GM12891 (cell line): Measurements from ENCODE around the gene EPB41L4A.

ENCODE experiments used
- DNase-seq: peaks from one replicate; pipeline ENCODE4 v3.0.0; 2011; ENCODE audit warnings: low spot score; ENCODE audit not compliant: insufficient read length
- FAIRE-seq: peaks from 2 replicates; lab custom pipeline; 2011; peaks lifted over from hg19 to GRCh38; lab: Jason Lieb, UNC
- PAX5 ChIP-seq: IDR thresholded peaks from 2 replicates; pipeline ENCODE4 v1.6.1; 2011; ENCODE audit warnings: low read length, moderate library complexity, mild to moderate bottlenecking; ENCODE audit not compliant: insufficient read depth, severe bottlenecking
- POLR2A ChIP-seq: IDR thresholded peaks from 2 replicates; pipeline ENCODE4 v1.6.1; 2011; ENCODE audit warnings: low read depth, low read length, control low read depth
- POLR2AphosphoS5 ChIP-seq: IDR thresholded peaks from 2 replicates; pipeline ENCODE4 v1.6.1; 2011; ENCODE audit warnings: low read depth, low read length, control low read depth
- POU2F2 ChIP-seq: IDR thresholded peaks from 2 replicates; pipeline ENCODE4 v1.6.1; 2011; ENCODE audit warnings: low read depth, mild to moderate bottlenecking, control low read depth, low read length, moderate library complexity
- SPI1 ChIP-seq: IDR thresholded peaks from 2 replicates; pipeline ENCODE4 v1.6.1; 2011; ENCODE audit warnings: low read depth, low read length, control low read depth
- TAF1 ChIP-seq: IDR thresholded peaks from 2 replicates; pipeline ENCODE4 v1.6.1; 2011; ENCODE audit warnings: low read depth, low read length, control low read depth

Gene EPB41L4A

GRCh38 chr5:112250551-112250950, 168.5 kb downstream of the EPB41L4A start:
- FAIRE-seq (no peak), DNase-seq (no peak)
- TF ChIP-seq SPI1, result no peak
- no peak for TF ChIP-seq POLR2AphosphoS5
- TF ChIP-seq POLR2A, result no peak
- no peak for TF ChIP-seq POU2F2
- no peak for TF ChIP-seq TAF1
- TF ChIP-seq PAX5, result no peak

DNA sequence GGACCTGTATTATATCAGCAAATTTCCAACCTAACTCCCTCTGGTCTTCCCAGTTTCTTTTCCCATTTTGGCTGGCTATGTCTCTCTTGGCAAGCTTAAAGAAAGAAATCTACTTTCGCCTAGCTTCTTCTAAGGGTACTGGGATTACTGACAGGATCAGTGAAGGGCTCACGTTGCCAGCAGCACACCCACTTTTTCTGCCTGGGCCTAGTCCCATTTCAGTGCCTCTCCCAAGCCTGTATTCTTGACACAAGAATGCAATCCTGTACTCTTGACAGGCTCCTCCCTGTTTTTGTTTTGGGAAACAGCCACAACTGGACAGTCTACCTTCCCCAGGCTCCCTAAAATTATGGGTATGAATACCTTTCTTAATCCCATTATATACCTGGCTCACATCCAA, 170.5 kb downstream of the EPB41L4A start:
- TF ChIP-seq POU2F2, result no peak
- TF ChIP-seq SPI1, result no peak
- TF ChIP-seq PAX5, result no peak
- no peak for TF ChIP-seq POLR2A
- TF ChIP-seq POLR2AphosphoS5, result no peak
- TF ChIP-seq TAF1, result no peak
- no peak for FAIRE-seq

GRCh38 chr5:112247960-112248359, 171.1 kb downstream of the EPB41L4A start:
- no peak for FAIRE-seq
- DNase-seq, result no peak
- TF ChIP-seq POU2F2 (no peak), POLR2AphosphoS5 (no peak), POLR2A (no peak), TAF1 (no peak), PAX5 (no peak), SPI1 (no peak)

More for the DNA sequence above, 170.5 kb downstream of the EPB41L4A start:
- no peak for DNase-seq

DNA sequence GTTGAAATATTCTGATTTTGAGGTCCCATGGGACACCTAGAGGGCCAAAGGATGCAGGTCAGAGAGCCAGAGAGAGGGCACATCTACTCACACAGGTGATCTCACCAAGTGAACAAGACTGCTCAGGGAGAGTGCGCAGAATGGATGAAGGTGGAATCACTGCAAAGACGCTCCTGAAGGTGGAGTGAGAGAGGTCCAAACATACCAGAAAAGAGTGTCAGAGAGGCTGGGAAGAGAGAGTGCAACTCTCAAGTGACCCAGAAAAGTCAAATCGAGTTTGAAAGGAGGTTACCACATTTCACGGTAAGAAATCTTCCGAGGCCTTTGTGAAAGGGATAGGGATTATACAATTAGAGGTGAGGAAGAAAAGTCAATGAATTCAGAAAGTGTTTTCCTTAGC, 173.4 kb downstream of the EPB41L4A start:
- DNase-seq (no peak), FAIRE-seq (no peak)

GRCh38 chr5:112239996-112240395, 179.1 kb downstream of the EPB41L4A start:
- FAIRE-seq, result no peak

More for the DNA sequence above, 173.4 kb downstream of the EPB41L4A start:
- no peak for TF ChIP-seq SPI1
- TF ChIP-seq POLR2AphosphoS5, result no peak
- no peak for TF ChIP-seq POLR2A
- no peak for TF ChIP-seq TAF1
- TF ChIP-seq PAX5, result no peak
- TF ChIP-seq POU2F2, result no peak

GRCh38 chr5:112238473-112238872, 180.6 kb downstream of the EPB41L4A start:
- DNase-seq (no peak), FAIRE-seq (no peak)

More at GRCh38 chr5:112239996-112240395, 179.1 kb downstream of the EPB41L4A start:
- TF ChIP-seq SPI1 (no peak), POLR2A (no peak), POU2F2 (no peak), TAF1 (no peak), POLR2AphosphoS5 (no peak), PAX5 (no peak)
- no peak for DNase-seq

GRCh38 chr5:112237456-112237855, 181.6 kb downstream of the EPB41L4A start:
- no peak for FAIRE-seq

More at GRCh38 chr5:112238473-112238872, 180.6 kb downstream of the EPB41L4A start:
- TF ChIP-seq POLR2A, result no peak

DNA sequence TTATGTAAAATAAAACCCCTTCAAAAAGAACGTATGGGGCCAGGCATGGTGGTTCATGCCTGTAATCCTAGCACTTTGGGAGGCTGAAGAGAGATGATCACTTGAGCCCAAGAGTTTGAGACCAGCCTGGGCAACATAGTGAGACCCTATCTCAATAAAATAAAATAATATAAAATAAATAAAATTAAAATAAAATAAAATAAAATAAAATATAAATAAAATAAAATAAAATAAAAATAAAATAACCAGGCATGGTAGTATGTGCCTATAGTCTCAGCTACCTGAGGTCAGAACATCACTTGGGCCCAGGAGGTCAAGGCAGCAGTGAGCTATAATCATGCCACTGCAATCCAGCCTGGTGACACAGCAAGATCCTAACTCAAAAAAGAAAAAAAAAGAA, 185.1 kb downstream of the EPB41L4A start:
- no peak for FAIRE-seq
- TF ChIP-seq POU2F2 (no peak), TAF1 (no peak), PAX5 (no peak), POLR2A (no peak), POLR2AphosphoS5 (no peak), SPI1 (no peak)
- DNase-seq, result no peak

More at GRCh38 chr5:112237456-112237855, 181.6 kb downstream of the EPB41L4A start:
- no peak for DNase-seq
- TF ChIP-seq TAF1 (no peak), POLR2A (no peak), POU2F2 (no peak), SPI1 (no peak), POLR2AphosphoS5 (no peak), PAX5 (no peak)

DNA sequence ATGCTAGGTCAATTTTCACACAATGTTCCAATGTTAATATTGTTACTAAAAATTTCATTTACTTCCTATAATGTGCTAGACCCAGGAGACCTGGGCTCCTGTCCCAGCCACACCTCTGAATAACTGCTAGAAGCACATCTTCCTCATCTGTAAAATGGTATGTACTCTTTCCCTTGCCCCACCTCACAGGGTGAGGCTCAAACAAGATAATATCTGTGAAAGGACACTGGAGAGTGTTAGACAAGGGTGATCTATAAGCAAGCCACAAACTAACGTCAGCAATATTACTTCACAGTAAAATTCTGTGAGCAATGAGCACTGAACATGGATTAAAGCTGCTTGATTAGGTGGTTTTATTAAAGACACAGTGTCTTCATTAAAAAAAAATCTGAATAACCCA, 186.4 kb downstream of the EPB41L4A start:
- TF ChIP-seq POLR2AphosphoS5 (no peak), TAF1 (no peak), POU2F2 (no peak), SPI1 (no peak), POLR2A (no peak), PAX5 (no peak)
- DNase-seq (no peak), FAIRE-seq (no peak)

DNA sequence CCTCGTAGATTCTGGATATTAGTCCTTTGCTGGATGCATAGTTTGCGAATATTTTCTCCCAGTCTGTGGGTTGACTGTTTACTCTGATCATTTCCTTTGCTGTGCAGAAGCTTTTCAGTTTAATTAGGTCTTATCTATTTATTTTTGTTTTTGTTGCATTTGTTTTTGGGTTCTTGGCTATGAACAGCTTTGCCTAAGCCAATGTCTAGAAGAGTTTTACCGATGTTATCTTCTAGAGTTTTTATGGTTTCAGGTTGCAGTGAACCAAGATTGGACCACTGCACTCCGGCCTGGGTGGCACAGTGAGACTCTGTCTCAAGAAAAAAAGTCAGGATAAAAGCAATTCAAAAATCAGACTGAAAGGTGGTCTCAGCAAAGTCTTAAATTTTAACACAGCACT, 188.5 kb downstream of the EPB41L4A start:
- no peak for TF ChIP-seq POLR2AphosphoS5
- TF ChIP-seq TAF1, result no peak
- TF ChIP-seq PAX5, result no peak
- TF ChIP-seq POLR2A, result no peak
- TF ChIP-seq SPI1, result no peak
- no peak for FAIRE-seq
- DNase-seq, result no peak
